H1 (cell line): Measurements from ENCODE around the gene VWA3B. TPM values are rescaled to one million over a fixed set of nuclear protein-coding genes. Genes with fewer than 3 reads are reported as not detected.

Experiments used
- CTCF ChIA-PET: fragments of 300-600 bp; sonication (Branson Sonifier 250); formaldehyde crosslinking; loops from one replicate; lab custom pipeline; 2021; ENCODE audit not compliant: partially characterized antibody; lab: Charles Lee
- POLR2A ChIA-PET: fragments of 300-600 bp; sonication (Branson Sonifier 250); formaldehyde crosslinking; loops from one replicate; lab custom pipeline; 2021; ENCODE audit warnings: inconsistent platforms; ENCODE audit not compliant: partially characterized antibody; lab: Charles Lee
- DNase-seq, 2 experiments: peaks; one replicate each; pipeline versions ENCODE4 v3.0.0 to v3.0.0-alpha.2; 2010 to 2022; ENCODE audit warnings: low spot score in 2 of 2, low read depth in 1 of 2, mixed read lengths in 1 of 2
- FAIRE-seq: peaks from 2 replicates; lab custom pipeline; 2011; peaks lifted over from hg19 to GRCh38; lab: Jason Lieb, UNC
- H2AFZ ChIP-seq: 2 replicates; pipeline ENCODE4 v1.8.1; 2012; ENCODE audit warnings: low read length, inconsistent platforms
- H2AK5ac ChIP-seq: 2 replicates; pipeline ENCODE4 v1.6.1; 2013; ENCODE audit warnings: low read depth, low read length
- H2BK120ac ChIP-seq: replicated peaks from 2 replicates; pipeline ENCODE3; 2013; ENCODE audit warnings: low read depth, low read length, inconsistent platforms
- H2BK12ac ChIP-seq: 2 replicates; pipeline ENCODE4 v1.6.1; 2013; ENCODE audit warnings: low read depth, low read length
- H2BK15ac ChIP-seq: 2 replicates; pipeline ENCODE4 v1.6.1; 2013; ENCODE audit warnings: low read length
- H2BK20ac ChIP-seq: 2 replicates; pipeline ENCODE4 v1.6.1; 2013; ENCODE audit warnings: low read length
- H2BK5ac ChIP-seq: 2 replicates; pipeline ENCODE4 v1.6.1; 2013; ENCODE audit warnings: low read depth, low read length
- H3K14ac ChIP-seq: 2 replicates; pipeline ENCODE4 v1.6.1; 2013; ENCODE audit warnings: inconsistent platforms; ENCODE audit not compliant: insufficient read length
- H3K18ac ChIP-seq: 2 replicates; pipeline ENCODE4 v1.6.1; 2013; ENCODE audit warnings: low read length; ENCODE audit errors: extremely low read depth
- H3K23ac ChIP-seq: 2 replicates; pipeline ENCODE4 v1.6.1; 2013; ENCODE audit warnings: inconsistent platforms; ENCODE audit not compliant: insufficient read length
- H3K23me2 ChIP-seq: 2 replicates; pipeline ENCODE4 v1.6.1; 2013; ENCODE audit warnings: low read depth, low read length
- H3K27ac ChIP-seq: 2 replicates; pipeline ENCODE4 v1.6.1; 2011; ENCODE audit warnings: low read depth, low read length, inconsistent platforms
- H3K27me3 ChIP-seq, 4 experiments: replicated peaks in 1 of 4; 1 replicate in 1 of 4; 2 replicates in 3 of 4; pipeline versions ENCODE4 v1.6.1 to v1.8.1; 2011 to 2013; ENCODE audit warnings: low read length in 3 of 4, mild to moderate bottlenecking in 3 of 4, inconsistent platforms in 2 of 4, mixed read lengths in 2 of 4, moderate library complexity in 1 of 4; ENCODE audit not compliant: control insufficient read depth in 3 of 4, insufficient read depth in 3 of 4; ENCODE audit errors: extremely low read depth in 1 of 4
- H3K36me3 ChIP-seq, 4 experiments: 2 replicates each; pipeline versions ENCODE4 v1.6.1 to v1.8.1; 2011 to 2013; ENCODE audit warnings: mild to moderate bottlenecking in 4 of 4, low read length in 3 of 4, moderate library complexity in 2 of 4, control low read depth in 1 of 4, inconsistent platforms in 1 of 4; ENCODE audit not compliant: insufficient read depth in 4 of 4, control insufficient read depth in 2 of 4
- H3K4ac ChIP-seq: replicated peaks from 2 replicates; pipeline ENCODE3; 2013; ENCODE audit warnings: low read length, low read depth, mixed read lengths, inconsistent platforms; ENCODE audit not compliant: insufficient read length
- H3K4me1 ChIP-seq, 4 experiments: replicated peaks in 1 of 4; 1 replicate in 1 of 4; 2 replicates in 3 of 4; pipeline versions ENCODE4 v1.6.1 to v1.8.1; 2011 to 2013; ENCODE audit warnings: low read length in 3 of 4, inconsistent platforms in 2 of 4, mixed read lengths in 1 of 4; ENCODE audit not compliant: insufficient read depth in 4 of 4, control insufficient read depth in 3 of 4
- H3K4me2 ChIP-seq, 2 experiments: 2 replicates each; pipeline versions ENCODE4 v1.6.1 to v1.8.1; 2011 to 2013; ENCODE audit warnings: low read depth in 2 of 2, low read length in 2 of 2, control low read depth in 1 of 2, inconsistent platforms in 1 of 2, mild to moderate bottlenecking in 1 of 2; ENCODE audit not compliant: insufficient read depth in 1 of 2
- H3K4me3 ChIP-seq, 4 experiments: fragments of 200-600, 300-600 bp in 1 of 4; sonication (generic), shearing (Covaris generic), sonication (Bioruptor Twin) in 1 of 4; 2 replicates each; pipeline versions ENCODE4 v1.5.1 to v1.8.1; 2011 to 2016; ENCODE audit warnings: low read length in 4 of 4, low read depth in 3 of 4, control low read depth in 2 of 4, inconsistent platforms in 2 of 4, mild to moderate bottlenecking in 2 of 4, mixed read lengths in 1 of 4, moderate library complexity in 1 of 4; ENCODE audit not compliant: insufficient read depth in 2 of 4; ENCODE audit errors: extremely low read depth in 1 of 4
- H3K56ac ChIP-seq: replicated peaks from 2 replicates; pipeline ENCODE3; 2013; ENCODE audit warnings: low read depth, mild to moderate bottlenecking, mixed read lengths, low read length, inconsistent platforms; ENCODE audit not compliant: insufficient read length
- H3K79me1 ChIP-seq: 2 replicates; pipeline ENCODE4 v1.6.1; 2013; ENCODE audit warnings: low read depth, low read length, control low read depth
- H3K79me2 ChIP-seq, 2 experiments: 2 replicates each; pipeline versions ENCODE4 v1.6.1 to v1.8.1; 2012 to 2013; ENCODE audit warnings: low read length in 2 of 2, mild to moderate bottlenecking in 2 of 2, inconsistent platforms in 1 of 2; ENCODE audit not compliant: insufficient read depth in 2 of 2, control insufficient read depth in 1 of 2
- H3K9ac ChIP-seq, 4 experiments: replicated peaks in 1 of 4; 1 replicate in 1 of 4; 2 replicates in 3 of 4; pipeline versions ENCODE4 v1.6.1 to v1.8.1; 2011 to 2013; ENCODE audit warnings: low read depth in 3 of 4, low read length in 3 of 4, control low read depth in 2 of 4, mild to moderate bottlenecking in 2 of 4, moderate library complexity in 2 of 4, inconsistent platforms in 1 of 4; ENCODE audit errors: extremely low read depth in 1 of 4
- H3K9me3 ChIP-seq, 2 experiments: 2 replicates each; pipeline versions ENCODE4 v1.6.1 to v1.8.1; 2012 to 2013; ENCODE audit warnings: mild to moderate bottlenecking in 2 of 2, moderate library complexity in 2 of 2, control low read depth in 1 of 2, inconsistent platforms in 1 of 2, low read depth in 1 of 2, low read length in 1 of 2, mixed read lengths in 1 of 2; ENCODE audit not compliant: insufficient read depth in 2 of 2
- H4K20me1 ChIP-seq, 2 experiments: replicated peaks in 1 of 2; 2 replicates each; pipeline versions ENCODE3 to v1.8.1; 2011 to 2013; ENCODE audit warnings: inconsistent platforms in 2 of 2, low read length in 2 of 2, mild to moderate bottlenecking in 1 of 2; ENCODE audit not compliant: insufficient read depth in 2 of 2, control insufficient read depth in 1 of 2
- H4K5ac ChIP-seq: 2 replicates; pipeline ENCODE4 v1.6.1; 2013; ENCODE audit warnings: low read length, low read depth, mixed read lengths, inconsistent platforms; ENCODE audit not compliant: insufficient read length
- H4K8ac ChIP-seq: 2 replicates; pipeline ENCODE4 v1.8.0; 2013; ENCODE audit warnings: mild to moderate bottlenecking, moderate library complexity, low read length, inconsistent platforms; ENCODE audit not compliant: insufficient read depth; ENCODE audit errors: extremely low read depth
- H4K91ac ChIP-seq: replicated peaks from 2 replicates; pipeline ENCODE3; 2013; ENCODE audit warnings: low read length, mixed read lengths, inconsistent platforms; ENCODE audit not compliant: insufficient read length
- CBX8 ChIP-seq: fragments of 300-800, 300-1000 bp; sonication (generic); IDR thresholded peaks from 2 replicates; pipeline ENCODE4 v1.7.1; 2016; ENCODE audit warnings: low read depth, low read length, borderline replicate concordance
- EP300 ChIP-seq, 2 experiments: IDR thresholded peaks; 1 replicate in 1 of 2; 2 replicates in 1 of 2; pipeline ENCODE4 v1.6.1; 2011 to 2012; ENCODE audit warnings: low read depth in 2 of 2, low read length in 2 of 2, mild to moderate bottlenecking in 2 of 2, borderline replicate concordance in 1 of 2, inconsistent platforms in 1 of 2, moderate library complexity in 1 of 2
- JUND ChIP-seq: IDR thresholded peaks from 2 replicates; pipeline ENCODE4 v1.6.1; 2011; ENCODE audit warnings: mild to moderate bottlenecking, improper control_type of control experiment, low read length
- KDM1A ChIP-seq: fragments of 200-600, 300-600 bp; sonication (generic); IDR thresholded peaks from 2 replicates; pipeline ENCODE4 v1.7.1; 2016; ENCODE audit warnings: mild to moderate bottlenecking, low read length, borderline replicate concordance
- NANOG ChIP-seq: IDR thresholded peaks from 2 replicates; pipeline ENCODE4 v1.6.1; 2011; ENCODE audit warnings: low read length, low read depth, mild to moderate bottlenecking, inconsistent platforms; ENCODE audit not compliant: insufficient read depth, poor library complexity, severe bottlenecking
- SAP30 ChIP-seq: fragments of 300-600 bp; sonication (generic); IDR thresholded peaks from 2 replicates; pipeline ENCODE4 v1.7.1; 2012; ENCODE audit warnings: low read length, moderate library complexity, mild to moderate bottlenecking, inconsistent platforms; ENCODE audit not compliant: insufficient read depth, insufficient replicate concordance
- SP2 ChIP-seq: IDR thresholded peaks from 2 replicates; pipeline ENCODE4 v1.6.1; 2012; ENCODE audit warnings: mild to moderate bottlenecking, low read length, inconsistent platforms
- TBP ChIP-seq: IDR thresholded peaks from 2 replicates; pipeline ENCODE4 v1.6.1; 2011; ENCODE audit warnings: low read depth, low read length, improper control_type of control experiment
- USF2 ChIP-seq: IDR thresholded peaks from 2 replicates; pipeline ENCODE4 v1.6.1; 2011; ENCODE audit warnings: low read length, improper control_type of control experiment
- WGBS, 2 experiments: shearing (Covaris generic) in 1 of 2; methylation state at CpG; one replicate each; pipeline versions ENCODE4 v1.1.6 to v1.1.7; 2013 to 2015; ENCODE audit warnings: low lambda C conversion rate in 2 of 2, mixed read lengths in 2 of 2, inconsistent platforms in 1 of 2, low coverage in 1 of 2, missing lambda C conversion rate in 1 of 2; ENCODE audit not compliant: insufficient replicate concordance in 2 of 2, insufficient coverage in 1 of 2, insufficient read length in 1 of 2; ENCODE audit errors: extremely low coverage in 1 of 2, missing lambda C conversion rate in 1 of 2; 5-methylcytosine and 5-hydroxymethylcytosine counted together
- polyA plus RNA-seq, 7 experiments: library from polyadenylated mRNA; depleted of rRNA in 3 of 7; stranded (reverse) in 5 of 7; unstranded in 2 of 7; fragments of >200 nt in 5 of 7; fragments of 200-250 nt in 2 of 7; gene quantifications; 1 replicate in 5 of 7; 2 replicates in 1 of 7; 4 replicates in 1 of 7; pipeline versions ENCODE4 v1.2.1 to v1.2.3, GENCODE V29; 2011 to 2013; ENCODE audit warnings: missing spikeins in 2 of 7, mixed read lengths in 2 of 7
- total RNA-seq: library from RNA; stranded (reverse); fragmentation: NEBNext Ultra II Directional; extraction: Animal tissue kit (Norgen Biotek cat#: 25700); gene quantifications from 2 replicates; pipeline ENCODE4 v1.2.1, GENCODE V29; 2021

The VWA3B gene
- total and polyA plus RNA-seq, 2 of the 8 experiments (the other 6 are each of a cell fraction or from before 2014, with no cell fraction given) = not detected

- Histone ChIP-seq H4K8ac (no peak overlapping the region), H2AFZ (no peak overlapping the region), H4K5ac (no peak overlapping the region), H4K20me1 (no peaks in the 10 kb centered on the region), H3K14ac (no peak overlapping the region), H3K9ac (no peak overlapping the region), H3K9me3 (peaks cover 0 to 3% of the 10 kb centered on the region in 2 experiments; a peak in 1 of 4 replicates), H3K4ac (no peak overlapping the region), H2BK15ac (no peak overlapping the region), H3K4me3 (no peak overlapping the region), H2BK5ac (no peak overlapping the region), H3K18ac (no peak overlapping the region), H2BK12ac (no peak overlapping the region), H4K91ac (no peak overlapping the region), H3K4me1 (no peaks in the 10 kb centered on the region), H2BK20ac (no peak overlapping the region), H3K4me2 (no peak overlapping the region), H3K79me2 (no peaks in the 10 kb centered on the region), H3K27ac (no peak overlapping the region), H3K23me2 (no peaks in the 10 kb centered on the region), H2AK5ac (no peak overlapping the region), H3K79me1 (no peaks in the 10 kb centered on the region), H3K56ac (no peak overlapping the region), H2BK120ac (no peak overlapping the region), H3K23ac (no peak overlapping the region), H3K36me3 (no peaks in the 10 kb centered on the region), H3K27me3 (no peaks in the 10 kb centered on the region)
- FAIRE-seq (no peak), DNase-seq (no peak)
- ChIA-PET POLR2A (no interaction called here), CTCF (no interaction called here)
- no peak for TF ChIP-seq TBP
- TF ChIP-seq NANOG = no peak
- TF ChIP-seq KDM1A = no peak
- no peak for TF ChIP-seq SAP30
- no peak for TF ChIP-seq USF2
- no peak for TF ChIP-seq CBX8
- TF ChIP-seq EP300 (IDR thresholded peaks at IDR 0.05; ENCODE audit: borderline replicate concordance in 1 of 2, low read depth in 2 of 2, low read length in 2 of 2) = no peak
- no peak for TF ChIP-seq SP2
- TF ChIP-seq JUND = no peak
- WGBS, 2 experiments = 93% methylated on average over 2 of the region's 2 CpGs; no CpG with 5 or more reads in 1 of the 2 experiments
These were observed 23.8 kb downstream of the VWA3B start for GRCh38 chr2:98110741-98111140.
